Neural progenitor cell (in vitro differentiated cells): ENCODE data around the gene COL4A2. TPM values are rescaled to one million over a fixed set of nuclear protein-coding genes. Genes with fewer than 3 reads are reported as not detected.

Source experiments
- DNase-seq: peaks from one replicate; pipeline ENCODE4 v3.0.0-alpha.2; 2016; ENCODE audit warnings: low spot score
- H2AFZ ChIP-seq: fragments of 200-600 bp; sonication (generic); replicated peaks from 2 replicates; pipeline ENCODE4 v1.6.1; 2016; ENCODE audit warnings: antibody characterized with exemption
- H3F3A ChIP-seq: fragments of 200-600 bp; sonication (generic); 2 replicates; pipeline ENCODE4 v1.6.1; 2016; ENCODE audit warnings: antibody characterized with exemption, low read depth
- H3K27ac ChIP-seq: fragments of 200-600 bp; sonication (generic); 2 replicates; pipeline ENCODE4 v1.5.1; 2016; ENCODE audit warnings: mild to moderate bottlenecking
- H3K27me3 ChIP-seq: fragments of 200-600 bp; sonication (generic); 2 replicates; pipeline ENCODE4 v1.6.1; 2016; ENCODE audit warnings: mild to moderate bottlenecking, moderate library complexity
- H3K36me3 ChIP-seq: fragments of 200-600 bp; sonication (generic); 2 replicates; pipeline ENCODE4 v1.5.1; 2016
- H3K4me1 ChIP-seq: fragments of 200-600 bp; sonication (generic); 2 replicates; pipeline ENCODE4 v1.6.1; 2016; ENCODE audit warnings: mixed run types
- H3K4me2 ChIP-seq: fragments of 200-600 bp; sonication (generic); 2 replicates; pipeline ENCODE4 v1.6.1; 2016
- H3K4me3 ChIP-seq: fragments of 200-600 bp; sonication (generic); 2 replicates; pipeline ENCODE4 v1.5.1; 2016
- H3K79me2 ChIP-seq: fragments of 200-600 bp; sonication (generic); 2 replicates; pipeline ENCODE4 v1.6.1; 2016; ENCODE audit warnings: low read depth
- H3K9ac ChIP-seq: fragments of 200-600 bp; sonication (generic); 2 replicates; pipeline ENCODE4 v1.6.1; 2016
- H3K9me3 ChIP-seq: fragments of 200-600 bp; sonication (generic); 2 replicates; pipeline ENCODE4 v1.5.1; 2016; ENCODE audit warnings: low read depth
- H4K20me1 ChIP-seq: fragments of 200-600 bp; sonication (generic); 2 replicates; pipeline ENCODE4 v1.6.1; 2016; ENCODE audit warnings: low read depth
- H3K27ac Mint-ChIP-seq: 3 replicates; pipeline ENCODE4 v1.8.0; 2021; ENCODE audit warnings: mixed read lengths
- H3K27me3 Mint-ChIP-seq: 2 replicates; pipeline ENCODE4 v1.8.0; 2022; ENCODE audit warnings: low read depth, mild to moderate bottlenecking, inconsistent platforms, moderate library complexity, mixed read lengths; ENCODE audit not compliant: insufficient read depth
- H3K36me3 Mint-ChIP-seq: 3 replicates; pipeline ENCODE4 v1.8.0; 2021; ENCODE audit warnings: mixed read lengths
- H3K4me1 Mint-ChIP-seq: 3 replicates; pipeline ENCODE4 v1.8.0; 2021; ENCODE audit warnings: mixed read lengths
- H3K4me3 Mint-ChIP-seq: 3 replicates; pipeline ENCODE4 v1.8.0; 2021; ENCODE audit warnings: mild to moderate bottlenecking, moderate library complexity, mixed read lengths
- H3K9me3 Mint-ChIP-seq: 3 replicates; pipeline ENCODE4 v1.8.0; 2020; ENCODE audit warnings: mixed read lengths
- EZH2 ChIP-seq: fragments of 200-600 bp; sonication (generic); IDR thresholded peaks from 2 replicates; pipeline ENCODE4 v1.6.1; 2017; ENCODE audit warnings: antibody characterized with exemption, mild to moderate bottlenecking, moderate library complexity
- EZH2phosphoT487 ChIP-seq: fragments of 200-600 bp; sonication (generic); IDR thresholded peaks from 2 replicates; pipeline ENCODE4 v1.6.1; 2017; ENCODE audit warnings: antibody characterized with exemption
- total RNA-seq: library from RNA; depleted of rRNA; stranded (reverse); fragments of >200 nt; gene quantifications from 2 replicates; pipeline ENCODE4 v1.2.3, GENCODE V29; 2015; ENCODE audit warnings: low replicate concordance
- TF ChIP-seq, protein P1 (sequence below): fragments of 200-600 bp; sonication (generic); IDR thresholded peaks from 2 replicates; pipeline ENCODE4 v1.5.1; 2017; ENCODE audit warnings: antibody characterized with exemption, mild to moderate bottlenecking

The COL4A2 gene
- total RNA-seq, 1 donor from 2014 or later: 73.6 TPM

- Histone ChIP-seq H2AFZ (no peak overlapping the region), H3K27me3 (no peaks in the 10 kb centered on the region), H4K20me1 (peaks cover 10% of the 10 kb centered on the region), H3K36me3 (no peaks in the 10 kb centered on the region), H3K9me3 (no peaks in the 10 kb centered on the region), H3K9ac (no peak overlapping the region), H3K79me2 (peaks cover 78% of the 10 kb centered on the region), H3F3A (no peaks in the 10 kb centered on the region), H3K4me2 (no peak overlapping the region), H3K27ac (no peak overlapping the region), H3K4me3 (no peak overlapping the region), H3K4me1 (peaks cover 28% of the 10 kb centered on the region)
- peaks cover 45% of the 10 kb centered on the region for H3K4me1 Mint-ChIP-seq
- peaks cover 8% of the 10 kb centered on the region for H3K36me3 Mint-ChIP-seq
- TF ChIP-seq EZH2: no peak
- TF ChIP-seq EZH2phosphoT487: no peak
- TF ChIP-seq, protein P1, sequence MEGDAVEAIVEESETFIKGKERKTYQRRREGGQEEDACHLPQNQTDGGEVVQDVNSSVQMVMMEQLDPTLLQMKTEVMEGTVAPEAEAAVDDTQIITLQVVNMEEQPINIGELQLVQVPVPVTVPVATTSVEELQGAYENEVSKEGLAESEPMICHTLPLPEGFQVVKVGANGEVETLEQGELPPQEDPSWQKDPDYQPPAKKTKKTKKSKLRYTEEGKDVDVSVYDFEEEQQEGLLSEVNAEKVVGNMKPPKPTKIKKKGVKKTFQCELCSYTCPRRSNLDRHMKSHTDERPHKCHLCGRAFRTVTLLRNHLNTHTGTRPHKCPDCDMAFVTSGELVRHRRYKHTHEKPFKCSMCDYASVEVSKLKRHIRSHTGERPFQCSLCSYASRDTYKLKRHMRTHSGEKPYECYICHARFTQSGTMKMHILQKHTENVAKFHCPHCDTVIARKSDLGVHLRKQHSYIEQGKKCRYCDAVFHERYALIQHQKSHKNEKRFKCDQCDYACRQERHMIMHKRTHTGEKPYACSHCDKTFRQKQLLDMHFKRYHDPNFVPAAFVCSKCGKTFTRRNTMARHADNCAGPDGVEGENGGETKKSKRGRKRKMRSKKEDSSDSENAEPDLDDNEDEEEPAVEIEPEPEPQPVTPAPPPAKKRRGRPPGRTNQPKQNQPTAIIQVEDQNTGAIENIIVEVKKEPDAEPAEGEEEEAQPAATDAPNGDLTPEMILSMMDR: no peak
- no peak overlapping the region for H3K4me3 Mint-ChIP-seq
- peaks cover 5% of the 10 kb centered on the region for H3K27me3 Mint-ChIP-seq
- H3K27ac Mint-ChIP-seq: no peak overlapping the region
- H3K9me3 Mint-ChIP-seq: peaks cover 2% of the 10 kb centered on the region
- no peak for DNase-seq
These were observed 6.8 kb upstream of the COL4A2 start for GRCh38 chr13:110300090-110300815.

DNA sequence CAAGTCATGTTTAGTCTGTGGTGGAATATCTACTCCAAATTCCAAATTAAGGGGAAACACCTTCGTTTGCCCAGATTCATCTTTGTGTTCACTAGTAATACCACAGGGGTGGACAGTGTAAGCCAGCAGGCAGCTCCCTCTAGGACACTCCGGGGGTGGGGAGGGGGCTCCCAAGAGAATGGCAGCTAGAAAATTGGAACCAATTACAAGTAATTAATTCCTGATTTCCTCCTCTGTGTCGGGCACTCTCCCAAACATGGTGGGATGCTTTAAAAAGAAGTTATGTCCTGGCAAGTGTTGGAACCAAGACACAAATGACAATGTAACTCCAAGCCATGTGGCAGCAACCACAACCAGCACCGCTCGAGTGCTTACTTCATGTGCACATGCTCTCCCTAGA lies 6.0 kb upstream of the COL4A2 start:
- Histone ChIP-seq H3K9ac (no peak overlapping the region), H2AFZ (no peak overlapping the region), H3K9me3 (no peaks in the 10 kb centered on the region), H3K36me3 (no peaks in the 10 kb centered on the region), H3K4me3 (no peak overlapping the region), H3K27ac (no peak overlapping the region), H3K79me2 (peaks cover 78% of the 10 kb centered on the region), H3K27me3 (no peaks in the 10 kb centered on the region), H3K4me1 (peaks cover 36% of the 10 kb centered on the region), H3F3A (peaks cover 4% of the 10 kb centered on the region), H3K4me2 (peak overlapping the region; percentile 11), H4K20me1 (peaks cover 15% of the 10 kb centered on the region)
- peaks cover 8% of the 10 kb centered on the region for H3K36me3 Mint-ChIP-seq
- H3K4me3 Mint-ChIP-seq: no peak overlapping the region
- TF ChIP-seq EZH2phosphoT487: no peak
- TF ChIP-seq, protein P1: no peak
- no peak for TF ChIP-seq EZH2
- H3K4me1 Mint-ChIP-seq: peaks cover 51% of the 10 kb centered on the region
- DNase-seq: no peak
- H3K27ac Mint-ChIP-seq: no peak overlapping the region
- peaks cover 2% of the 10 kb centered on the region for H3K9me3 Mint-ChIP-seq
- H3K27me3 Mint-ChIP-seq: peaks cover 8% of the 10 kb centered on the region

- Histone ChIP-seq H3K9ac (no peak overlapping the region), H3K27me3 (no peaks in the 10 kb centered on the region), H2AFZ (no peak overlapping the region), H4K20me1 (peaks cover 15% of the 10 kb centered on the region), H3K4me2 (peak overlapping the region; percentile 11), H3K4me1 (peaks cover 37% of the 10 kb centered on the region), H3K9me3 (no peaks in the 10 kb centered on the region), H3K36me3 (no peaks in the 10 kb centered on the region), H3K79me2 (peaks cover 80% of the 10 kb centered on the region), H3K4me3 (no peak overlapping the region), H3F3A (peaks cover 5% of the 10 kb centered on the region), H3K27ac (no peak overlapping the region)
- peaks cover 2% of the 10 kb centered on the region for H3K9me3 Mint-ChIP-seq
- no peak overlapping the region for H3K27ac Mint-ChIP-seq
- peaks cover 46% of the 10 kb centered on the region for H3K4me1 Mint-ChIP-seq
- no peak overlapping the region for H3K4me3 Mint-ChIP-seq
- peak; percentile 46 for DNase-seq
- TF ChIP-seq EZH2phosphoT487: no peak
- TF ChIP-seq EZH2: no peak
- TF ChIP-seq, protein P1: no peak
- peaks cover 8% of the 10 kb centered on the region for H3K36me3 Mint-ChIP-seq
- peaks cover 8% of the 10 kb centered on the region for H3K27me3 Mint-ChIP-seq
These were observed 5.2 kb upstream of the COL4A2 start for GRCh38 chr13:110301606-110302553.
